SU-DHL-6 (cell line): ENCODE results near the gene DSC2.

Source experiments
- H2AFZ ChIP-seq: fragments of 200-600 bp; sonication (generic); 2 replicates; pipeline ENCODE4 v1.6.1; 2014; ENCODE audit warnings: low read depth, mild to moderate bottlenecking, moderate library complexity, mixed read lengths, antibody characterized with exemption, low read length; ENCODE audit not compliant: severe bottlenecking
- H3F3A ChIP-seq: fragments of 200-600 bp; shearing (Covaris generic); 2 replicates; pipeline ENCODE4 v1.6.0; 2016; ENCODE audit warnings: antibody characterized with exemption, mild to moderate bottlenecking; ENCODE audit not compliant: insufficient read depth
- H3K27ac ChIP-seq: fragments of 200-600 bp; sonication (generic); 2 replicates; pipeline ENCODE4 v1.5.1; 2016; ENCODE audit warnings: low read depth, mild to moderate bottlenecking, low read length, moderate library complexity, mixed read lengths
- H3K27me3 ChIP-seq: fragments of 200-600 bp; sonication (generic), shearing (Covaris generic); 2 replicates; pipeline ENCODE4 v1.6.0; 2014; ENCODE audit warnings: mild to moderate bottlenecking, low read length
- H3K36me3 ChIP-seq: fragments of 200-600 bp; sonication (generic); 2 replicates; pipeline ENCODE4 v1.6.1; 2014; ENCODE audit warnings: mild to moderate bottlenecking, low read length, mixed read lengths
- H3K4me2 ChIP-seq: fragments of 300-600, 200-600 bp; shearing (Covaris generic), sonication (generic); 2 replicates; pipeline ENCODE4 v1.6.0; 2014; ENCODE audit warnings: low read length, low read depth, mild to moderate bottlenecking; ENCODE audit not compliant: poor library complexity, severe bottlenecking
- H3K4me3 ChIP-seq: fragments of 200-600 bp; sonication (generic); 2 replicates; pipeline ENCODE4 v1.5.1; 2014; ENCODE audit warnings: antibody characterized with exemption, low read length, mild to moderate bottlenecking, mixed read lengths; ENCODE audit not compliant: insufficient read depth, poor library complexity, severe bottlenecking
- H3K79me2 ChIP-seq: fragments of 200-600 bp; sonication (generic); 2 replicates; pipeline ENCODE4 v1.6.1; 2014; ENCODE audit warnings: mild to moderate bottlenecking, low read length, moderate library complexity; ENCODE audit not compliant: insufficient read depth
- H3K9ac ChIP-seq: fragments of 200-600 bp; sonication (generic); 2 replicates; pipeline ENCODE4 v1.7.0; 2014; ENCODE audit warnings: mild to moderate bottlenecking, low read length
- H3K9me2 ChIP-seq: fragments of 200-600 bp; sonication (generic); replicated peaks from 2 replicates; pipeline ENCODE4 v1.6.1; 2014; ENCODE audit warnings: low read length; ENCODE audit not compliant: insufficient read depth
- H3K9me3 ChIP-seq: fragments of 200-600 bp; sonication (generic); 2 replicates; pipeline ENCODE4 v1.6.1; 2014; ENCODE audit warnings: low read length, mixed read lengths; ENCODE audit not compliant: insufficient read depth
- H4K20me1 ChIP-seq: fragments of 200-600 bp; sonication (generic); 2 replicates; pipeline ENCODE4 v1.6.1; 2014; ENCODE audit warnings: low read depth, mild to moderate bottlenecking, antibody characterized with exemption, low read length, moderate library complexity, mixed read lengths
- CTCF ChIP-seq: fragments of 200-600 bp; sonication (generic); IDR thresholded peaks from one replicate; pipeline ENCODE4 v1.5.1; 2017; ENCODE audit warnings: antibody characterized with exemption, mild to moderate bottlenecking, low read length, moderate library complexity; ENCODE audit not compliant: insufficient read depth, poor library complexity, severe bottlenecking
- EZH2phosphoT487 ChIP-seq: fragments of 200-600 bp; sonication (generic), shearing (Covaris generic); conservative IDR thresholded peaks from 2 replicates; pipeline ENCODE4 v1.6.1; 2018; ENCODE audit warnings: mild to moderate bottlenecking, antibody characterized with exemption, low read length, moderate library complexity, mixed read lengths

DSC2 gene

GRCh38 chr18:31072175-31072574, 30.0 kb downstream of the DSC2 start:
- H2AFZ ChIP-seq = no peak overlapping the region
- no peaks in the 10 kb centered on the region for H3K9me3 ChIP-seq
- H3F3A ChIP-seq = no peaks in the 10 kb centered on the region
- no peak overlapping the region for H3K4me2 ChIP-seq
- H3K79me2 ChIP-seq = no peaks in the 10 kb centered on the region
- no peaks in the 10 kb centered on the region for H3K36me3 ChIP-seq
- no peak overlapping the region for H3K9ac ChIP-seq
- no peak overlapping the region for H3K27ac ChIP-seq
- no peak overlapping the region for H3K4me3 ChIP-seq
- TF ChIP-seq CTCF = no peak
- no peak for TF ChIP-seq EZH2phosphoT487
- H3K9me2 ChIP-seq = no peaks in the 10 kb centered on the region
- no peaks in the 10 kb centered on the region for H4K20me1 ChIP-seq
- no peaks in the 10 kb centered on the region for H3K27me3 ChIP-seq

GRCh38 chr18:31070206-31070605, 32.0 kb downstream of the DSC2 start:
- H3F3A ChIP-seq = no peaks in the 10 kb centered on the region
- H3K4me2 ChIP-seq = no peak overlapping the region
- H3K27ac ChIP-seq = no peak overlapping the region
- no peak overlapping the region for H3K9ac ChIP-seq
- TF ChIP-seq CTCF (no peak), EZH2phosphoT487 (no peak)
- no peaks in the 10 kb centered on the region for H3K27me3 ChIP-seq
- H4K20me1 ChIP-seq = no peaks in the 10 kb centered on the region
- H2AFZ ChIP-seq = no peak overlapping the region
- no peaks in the 10 kb centered on the region for H3K36me3 ChIP-seq
- H3K9me2 ChIP-seq = no peaks in the 10 kb centered on the region
- H3K4me3 ChIP-seq = no peak overlapping the region
- H3K79me2 ChIP-seq = no peaks in the 10 kb centered on the region
- no peaks in the 10 kb centered on the region for H3K9me3 ChIP-seq

DNA sequence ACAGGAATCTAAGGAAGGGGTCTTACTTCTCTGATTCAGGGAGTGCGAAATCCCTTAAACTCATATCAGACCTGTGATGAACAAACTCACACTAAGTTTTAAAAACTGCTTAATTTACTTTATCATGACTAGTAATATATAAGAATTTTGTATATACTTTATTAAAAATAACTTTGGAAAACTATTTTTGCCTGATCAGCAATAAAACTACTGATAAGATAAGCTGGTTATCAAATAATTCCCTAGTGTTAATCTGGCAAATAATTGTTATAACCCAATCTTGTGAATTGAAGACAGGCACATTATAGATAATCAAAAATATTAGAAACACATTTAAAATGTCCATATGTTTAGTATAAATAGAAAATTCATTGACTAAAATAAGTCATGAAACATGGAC, 36.0 kb downstream of the DSC2 start:
- no peaks in the 10 kb centered on the region for H3K27me3 ChIP-seq
- H3K9ac ChIP-seq = no peak overlapping the region
- H3K36me3 ChIP-seq = no peaks in the 10 kb centered on the region
- H2AFZ ChIP-seq = no peak overlapping the region
- no peaks in the 10 kb centered on the region for H4K20me1 ChIP-seq
- H3K4me2 ChIP-seq = no peak overlapping the region
- no peaks in the 10 kb centered on the region for H3K9me2 ChIP-seq
- H3K79me2 ChIP-seq = no peaks in the 10 kb centered on the region
- H3K4me3 ChIP-seq = no peak overlapping the region
- H3K27ac ChIP-seq = no peak overlapping the region
- TF ChIP-seq EZH2phosphoT487 (no peak), CTCF (no peak)
- no peaks in the 10 kb centered on the region for H3F3A ChIP-seq
- H3K9me3 ChIP-seq = no peaks in the 10 kb centered on the region
